Keratinocyte (primary cell): Measurements from ENCODE around the gene TAF11L5. TPM values are rescaled to one million over a fixed set of nuclear protein-coding genes. Genes with fewer than 3 reads are reported as not detected.
"Not testable (repeated sequence)": the region's sequence is repeated elsewhere in the genome, so short reads cannot be mapped to it uniquely, and the experiment has no call there.

Experiments
- DNase-seq: peaks from one replicate; pipeline ENCODE4 v3.0.0-alpha.2; 2011; ENCODE audit warnings: low read depth, missing footprints, low spot score
- FAIRE-seq: peaks from 2 replicates; lab custom pipeline; 2011; peaks lifted over from hg19 to GRCh38; lab: Jason Lieb, UNC
- H2AFZ ChIP-seq: 2 replicates; pipeline ENCODE4 v1.6.0; 2012; ENCODE audit warnings: low read length, control low read depth, inconsistent platforms; ENCODE audit not compliant: control insufficient read depth
- H3K27ac ChIP-seq: 2 replicates; pipeline ENCODE4 v1.5.1; 2011; ENCODE audit warnings: low read length; ENCODE audit not compliant: control insufficient read depth, insufficient read depth
- H3K27me3 ChIP-seq: 3 replicates; pipeline ENCODE4 v1.6.0; 2011; ENCODE audit warnings: low read length; ENCODE audit not compliant: control insufficient read depth, insufficient read depth; ENCODE audit errors: extremely low read depth
- H3K36me3 ChIP-seq, 2 experiments: 2 replicates in 1 of 2; 3 replicates in 1 of 2; pipeline ENCODE4 v1.5.1; 2011; ENCODE audit warnings: low read length in 2 of 2, mild to moderate bottlenecking in 1 of 2; ENCODE audit not compliant: control insufficient read depth in 2 of 2, insufficient read depth in 2 of 2; ENCODE audit errors: extremely low read depth in 1 of 2
- H3K4me1 ChIP-seq: 3 replicates; pipeline ENCODE4 v1.5.1; 2011; ENCODE audit warnings: low read length; ENCODE audit not compliant: control insufficient read depth, insufficient read depth; ENCODE audit errors: extremely low read depth
- H3K4me2 ChIP-seq: 3 replicates; pipeline ENCODE4 v1.6.0; 2011; ENCODE audit warnings: low read depth, low read length; ENCODE audit not compliant: control insufficient read depth, insufficient read depth; ENCODE audit errors: extremely low read depth
- H3K4me3 ChIP-seq, 3 experiments: fragments of 200-600 bp in 1 of 3; sonication (generic) in 1 of 3; 2 replicates in 2 of 3; 3 replicates in 1 of 3; pipeline ENCODE4 v1.5.1; 2011 to 2016; ENCODE audit warnings: low read length in 3 of 3, mild to moderate bottlenecking in 3 of 3, control low read depth in 2 of 3, inconsistent platforms in 1 of 3, low read depth in 1 of 3, mixed read lengths in 1 of 3, mixed run types in 1 of 3, moderate library complexity in 1 of 3; ENCODE audit not compliant: control insufficient read depth in 2 of 3, insufficient read depth in 2 of 3; ENCODE audit errors: extremely low read depth in 1 of 3
- H3K79me2 ChIP-seq: 2 replicates; pipeline ENCODE4 v1.6.0; 2012; ENCODE audit warnings: low read length; ENCODE audit not compliant: control insufficient read depth, insufficient read depth
- H3K9ac ChIP-seq: 3 replicates; pipeline ENCODE4 v1.6.0; 2011; ENCODE audit warnings: low read length; ENCODE audit not compliant: control insufficient read depth, insufficient read depth; ENCODE audit errors: extremely low read depth
- H3K9me1 ChIP-seq: 3 replicates; pipeline ENCODE4 v1.6.0; 2011; ENCODE audit warnings: low read length; ENCODE audit not compliant: control insufficient read depth, insufficient read depth; ENCODE audit errors: extremely low read depth
- H3K9me3 ChIP-seq: 2 replicates; pipeline ENCODE4 v1.5.1; 2012; ENCODE audit warnings: low read depth, low read length; ENCODE audit not compliant: control insufficient read depth
- H4K20me1 ChIP-seq: 3 replicates; pipeline ENCODE4 v1.6.0; 2011; ENCODE audit warnings: low read length; ENCODE audit not compliant: control insufficient read depth, insufficient read depth; ENCODE audit errors: extremely low read depth
- CTCF ChIP-seq, 3 experiments: IDR thresholded peaks in 1 of 3; conservative IDR thresholded peaks in 1 of 3; optimal IDR thresholded peaks in 1 of 3; 2 replicates in 2 of 3; 3 replicates in 1 of 3; pipeline versions ENCODE3 to v1.5.1; 2011; ENCODE audit warnings: low read length in 3 of 3, mild to moderate bottlenecking in 3 of 3, moderate library complexity in 2 of 3, control low read depth in 1 of 3, inconsistent platforms in 1 of 3; ENCODE audit not compliant: insufficient read depth in 2 of 3; ENCODE audit errors: extremely low read depth in 1 of 3
- EZH2 ChIP-seq: IDR thresholded peaks from one replicate; pipeline ENCODE4 v1.6.1; 2012; ENCODE audit warnings: inconsistent platforms, mild to moderate bottlenecking, low read length, moderate library complexity
- dilution Hi-C: fragments of 300-500 bp; cut with MboI; formaldehyde crosslinking; loops from one replicate; pipeline ENCODE4 v1.7.0; 2020; ENCODE audit warnings: low sequenced_read_pairs; ENCODE audit not compliant: extremely low pct_ligation_motif_present
- polyA minus RNA-seq, 3 experiments: library from RNA; depleted of rRNA, polyadenylated mRNA; stranded (reverse); fragments of >200 nt; gene quantifications; 1 replicate in 1 of 3; 2 replicates in 1 of 3; 3 replicates in 1 of 3; pipeline ENCODE4 v1.2.3, GENCODE V29; 2011
- polyA plus RNA-seq, 5 experiments: library from polyadenylated mRNA; depleted of rRNA in 3 of 5; stranded (reverse) in 3 of 5; stranded (forward) in 1 of 5; unstranded in 1 of 5; fragments of >200 nt; gene quantifications; 1 replicate in 1 of 5; 2 replicates in 3 of 5; 3 replicates in 1 of 5; pipeline versions ENCODE4 v1.2.1 to v1.2.3, GENCODE V29; 2011 to 2012; ENCODE audit warnings: missing spikeins in 2 of 5, low read depth in 1 of 5, low replicate concordance in 1 of 5

Gene TAF11L5
- polyA plus RNA-seq (not detected in 3 replicates), polyA minus RNA-seq (not detected in 3 replicates)
- not detected for polyA plus RNA-seq (2011; ENCODE audit: low read depth)
- not detected in 2 replicates for polyA plus RNA-seq (2011; cell fraction: cytosol; rRNA removed)
- polyA plus RNA-seq (2011; cell fraction: nucleus; rRNA removed): not detected in 2 replicates
- polyA plus RNA-seq (2012; ENCODE audit: low replicate concordance): not detected in 2 replicates
- not detected for polyA minus RNA-seq (2011; cell fraction: cytosol; rRNA and poly(A)+ RNA removed)
- not detected in 2 replicates for polyA minus RNA-seq (2011; cell fraction: nucleus; rRNA and poly(A)+ RNA removed)

- H3K27ac ChIP-seq, dilution Hi-C loops, H3K4me2 ChIP-seq, FAIRE-seq, H3K9me3 ChIP-seq, H4K20me1 ChIP-seq, H3K79me2 ChIP-seq, H2AFZ ChIP-seq, H3K36me3 ChIP-seq, H3K9me1 ChIP-seq, H3K4me3 ChIP-seq, DNase-seq, H3K4me1 ChIP-seq, H3K27me3 ChIP-seq, H3K9ac ChIP-seq: not testable (repeated sequence)
These were observed at the start of gene TAF11L5 for GRCh38 chr5:17524935-17525334. TSS of gene TAF11L5 (plus strand) at chr5:17525235.

- Histone ChIP-seq H3K9ac (no peak overlapping the region), H3K79me2 (no peaks in the 10 kb centered on the region), H3K27ac (no peak overlapping the region), H3K27me3 (no peaks in the 10 kb centered on the region), H3K4me2 (no peak overlapping the region), H3K9me3 (no peaks in the 10 kb centered on the region), H4K20me1 (no peaks in the 10 kb centered on the region), H2AFZ (no peak overlapping the region), H3K36me3 (no peaks in the 10 kb centered on the region), H3K4me3 (no peak overlapping the region), H3K4me1 (no peaks in the 10 kb centered on the region), H3K9me1 (no peaks in the 10 kb centered on the region)
- TF ChIP-seq CTCF (optimal IDR thresholded peaks at IDR 0.05 in 1 of 3, IDR thresholded peaks at IDR 0.05 in 1 of 3, conservative IDR thresholded peaks at IDR 0.05 in 1 of 3; ENCODE audit: extremely low read depth in 1 of 3, insufficient read depth in 2 of 3, low read length in 3 of 3) (no peak), EZH2 (no peak)
- no peak for DNase-seq
- no peak for FAIRE-seq
- dilution Hi-C loops: no loop called here
These were observed 48.0 kb upstream of the TAF11L5 start for GRCh38 chr5:17477043-17477442.
